Activated T-cell treated with anti-CD3 and anti-CD28 coated beads for 48 hours (primary cell): Measurements from ENCODE around the gene OLFML3.

Source experiments
- DNase-seq: peaks from one replicate; pipeline ENCODE4 v3.0.0-alpha.2; 2020; ENCODE audit warnings: low read depth

OLFML3 gene

GRCh38 chr1:113949007-113949406 lies 30.3 kb upstream of the OLFML3 start:
- no peak for DNase-seq

GRCh38 chr1:113950908-113951307 lies 28.4 kb upstream of the OLFML3 start:
- DNase-seq, result no peak

GRCh38 chr1:113951719-113952118 lies 27.6 kb upstream of the OLFML3 start:
- DNase-seq, result no peak

- no peak for DNase-seq
Measured at GRCh38 chr1:113957984-113958383, 21.3 kb upstream of the OLFML3 start.

GRCh38 chr1:113958691-113959090 lies 20.6 kb upstream of the OLFML3 start:
- DNase-seq, result no peak

GRCh38 chr1:113963281-113963906 lies 15.9 kb upstream of the OLFML3 start:
- no peak for DNase-seq

GRCh38 chr1:113965703-113966412 lies 13.4 kb upstream of the OLFML3 start:
- no peak for DNase-seq

GRCh38 chr1:113972954-113973353 lies 6.3 kb upstream of the OLFML3 start:
- no peak for DNase-seq

- DNase-seq, result no peak
Measured at GRCh38 chr1:113975211-113975895, 3.9 kb upstream of the OLFML3 start.

GRCh38 chr1:113976609-113977278 lies 2.5 kb upstream of the OLFML3 start:
- no peak for DNase-seq

- no peak for DNase-seq
Measured at GRCh38 chr1:113977906-113978305, 1.4 kb upstream of the OLFML3 start.

GRCh38 chr1:113980110-113980509 lies 836 bp downstream of the OLFML3 start:
- DNase-seq, result no peak

- DNase-seq, result no peak
Measured at GRCh38 chr1:113981962-113982931, 3.0 kb downstream of the OLFML3 start.

GRCh38 chr1:113982949-113983348 lies 3.7 kb downstream of the OLFML3 start:
- DNase-seq, result no peak

GRCh38 chr1:113983391-113983790 lies 4.1 kb downstream of the OLFML3 start:
- DNase-seq, result no peak

- no peak for DNase-seq
Measured at GRCh38 chr1:113983826-113984225, 4.6 kb downstream of the OLFML3 start.

GRCh38 chr1:113984710-113985109 lies 5.4 kb downstream of the OLFML3 start:
- no peak for DNase-seq

- DNase-seq, result no peak
Measured at GRCh38 chr1:113986802-113987201, 7.5 kb downstream of the OLFML3 start.

GRCh38 chr1:113987259-113987658 lies 8.0 kb downstream of the OLFML3 start:
- DNase-seq, result no peak

GRCh38 chr1:113990530-113990929 lies 11.3 kb downstream of the OLFML3 start:
- no peak for DNase-seq

GRCh38 chr1:113990961-113991360 lies 11.7 kb downstream of the OLFML3 start:
- DNase-seq, result no peak
